Endothelial cell of umbilical vein (primary cell): ENCODE measurements around the gene RALGAPB. TPM values are rescaled to one million over a fixed set of nuclear protein-coding genes. Genes with fewer than 3 reads are reported as not detected.

Source experiments
- BruUV-seq: library from RNA; stranded (reverse); fragments of 400-500 nt; replicated peaks from 2 replicates; lab custom pipeline; 2021; lab: Mats Ljungman, UMichigan
- CTCF ChIA-PET: fragments of 300-600, 350-600 bp; sonication (Branson Sonifier 250); formaldehyde crosslinking; loops from one replicate; lab custom pipeline; 2021; ENCODE audit warnings: antibody characterized with exemption, inconsistent platforms; lab: Charles Lee
- POLR2A ChIA-PET: fragments of 300-600, 350-600 bp; sonication (Branson Sonifier 250); formaldehyde crosslinking; loops from one replicate; lab custom pipeline; 2021; ENCODE audit warnings: antibody characterized with exemption, inconsistent platforms; lab: Charles Lee
- DNase-seq: peaks from one replicate; pipeline ENCODE4 v3.0.0-alpha.2; 2011; ENCODE audit warnings: low read depth, low spot score
- FAIRE-seq: peaks from 2 replicates; lab custom pipeline; 2011; peaks lifted over from hg19 to GRCh38; lab: Jason Lieb, UNC
- H2AFZ ChIP-seq: 2 replicates; pipeline ENCODE4 v1.6.0; 2012; ENCODE audit warnings: low read depth, low read length, control low read depth, inconsistent platforms
- H3K27ac ChIP-seq: 2 replicates; pipeline ENCODE4 v1.5.1; 2011; ENCODE audit warnings: low read depth, mild to moderate bottlenecking, control low read depth, low read length, moderate library complexity; ENCODE audit not compliant: insufficient read depth
- H3K27me3 ChIP-seq, 2 experiments: 2 replicates each; pipeline versions ENCODE4 v1.6.0 to v1.6.1; 2011; ENCODE audit warnings: low read length in 2 of 2, mixed read lengths in 1 of 2; ENCODE audit not compliant: control insufficient read depth in 2 of 2, insufficient read depth in 2 of 2
- H3K36me3 ChIP-seq, 2 experiments: 2 replicates in 1 of 2; 3 replicates in 1 of 2; pipeline ENCODE4 v1.5.1; 2011; ENCODE audit warnings: low read length in 2 of 2, mild to moderate bottlenecking in 1 of 2, moderate library complexity in 1 of 2; ENCODE audit not compliant: control insufficient read depth in 2 of 2, insufficient read depth in 2 of 2; ENCODE audit errors: extremely low read depth in 1 of 2
- H3K4me1 ChIP-seq: 3 replicates; pipeline ENCODE4 v1.5.1; 2011; ENCODE audit warnings: mild to moderate bottlenecking, low read length; ENCODE audit not compliant: control insufficient read depth, insufficient read depth; ENCODE audit errors: extremely low read depth
- H3K4me2 ChIP-seq: 2 replicates; pipeline ENCODE4 v1.6.1; 2011; ENCODE audit warnings: low read length, control low read depth, mixed read lengths; ENCODE audit not compliant: insufficient read depth
- H3K4me3 ChIP-seq, 3 experiments: fragments of 200-600 bp in 1 of 3; sonication (generic), shearing (Covaris generic) in 1 of 3; replicated peaks in 1 of 3; 2 replicates each; pipeline ENCODE4 v1.5.1; 2011 to 2016; ENCODE audit warnings: control low read depth in 3 of 3, low read length in 3 of 3, mild to moderate bottlenecking in 2 of 3, inconsistent platforms in 1 of 3, low read depth in 1 of 3, moderate library complexity in 1 of 3; ENCODE audit not compliant: insufficient read depth in 1 of 3
- H3K79me2 ChIP-seq: 2 replicates; pipeline ENCODE4 v1.6.0; 2012; ENCODE audit warnings: low read length, inconsistent platforms; ENCODE audit not compliant: control insufficient read depth, insufficient read depth
- H3K9ac ChIP-seq: replicated peaks from 2 replicates; pipeline ENCODE3; 2011; ENCODE audit warnings: low read length, control low read depth; ENCODE audit not compliant: insufficient read depth; ENCODE audit errors: extremely low read depth
- H3K9me1 ChIP-seq: replicated peaks from 3 replicates; pipeline ENCODE4 v1.6.0; 2011; ENCODE audit warnings: mild to moderate bottlenecking, low read length; ENCODE audit not compliant: control insufficient read depth, insufficient read depth; ENCODE audit errors: extremely low read depth
- H3K9me3 ChIP-seq: replicated peaks from 2 replicates; pipeline ENCODE4 v1.5.1; 2012; ENCODE audit warnings: low read length, inconsistent platforms; ENCODE audit not compliant: control insufficient read depth, insufficient read depth
- H4K20me1 ChIP-seq: replicated peaks from 2 replicates; pipeline ENCODE3; 2011; ENCODE audit warnings: mild to moderate bottlenecking, low read length; ENCODE audit not compliant: control insufficient read depth, insufficient read depth; ENCODE audit errors: extremely low read depth
- EZH2 ChIP-seq: IDR thresholded peaks from 2 replicates; pipeline ENCODE4 v1.6.1; 2012; ENCODE audit warnings: borderline replicate concordance, low read depth, mild to moderate bottlenecking, moderate library complexity, low read length, inconsistent platforms; ENCODE audit not compliant: severe bottlenecking
- FOS ChIP-seq: IDR thresholded peaks from 2 replicates; pipeline ENCODE4 v1.6.1; 2011; ENCODE audit warnings: mild to moderate bottlenecking, low read length, moderate library complexity, borderline replicate concordance; ENCODE audit not compliant: insufficient read depth
- GATA2 ChIP-seq: IDR thresholded peaks from 2 replicates; pipeline ENCODE4 v1.7.0; 2011; ENCODE audit warnings: low read depth, mild to moderate bottlenecking, moderate library complexity, mixed read lengths, low read length; ENCODE audit not compliant: insufficient read length, insufficient read depth
- JUN ChIP-seq: IDR thresholded peaks from 2 replicates; pipeline ENCODE4 v1.6.1; 2011; ENCODE audit warnings: borderline replicate concordance, low read depth; ENCODE audit not compliant: insufficient read length, insufficient read depth
- MYC ChIP-seq: IDR thresholded peaks from one replicate; pipeline ENCODE4 v1.6.1; 2011; ENCODE audit warnings: mild to moderate bottlenecking, low read depth, low read length
- POLR2A ChIP-seq: IDR thresholded peaks from 2 replicates; pipeline ENCODE4 v1.6.1; 2012; ENCODE audit warnings: low read depth, mild to moderate bottlenecking, control low read depth, low read length
- POLR2AphosphoS5 ChIP-seq: IDR thresholded peaks from 2 replicates; pipeline ENCODE4 v1.6.1; 2012; ENCODE audit warnings: low read depth, mild to moderate bottlenecking, control low read depth, low read length, moderate library complexity; ENCODE audit not compliant: insufficient read depth
- dilution Hi-C: fragments of 300-500 bp; cut with MboI; formaldehyde crosslinking; loops from one replicate; pipeline ENCODE4 v1.15.0; 2019; ENCODE audit warnings: low sequenced_read_pairs; ENCODE audit not compliant: extremely low pct_ligation_motif_present
- intact Hi-C: fragments of 100-400 bp; cut with micrococcal nuclease; formaldehyde crosslinking; loops from one replicate; pipeline ENCODE4 v1.10.0; 2022
- polyA plus RNA-seq, 4 experiments: library from polyadenylated mRNA; depleted of rRNA in 3 of 4; stranded (reverse) in 3 of 4; unstranded in 1 of 4; fragments of >200 nt; gene quantifications; 2 replicates each; pipeline versions ENCODE4 v1.2.1 to v1.2.3, GENCODE V29; 2011 to 2012; ENCODE audit warnings: missing spikeins in 1 of 4
- total RNA-seq: library from RNA; stranded (reverse); gene quantifications from 2 replicates; pipeline ENCODE4 v1.2.3, GENCODE V29; 2021
- TF ChIP-seq, protein P1 (sequence below): IDR thresholded peaks from 2 replicates; pipeline ENCODE4 v1.6.1; 2011; ENCODE audit not compliant: insufficient read depth, insufficient read length
- TF ChIP-seq, protein P2 (sequence below), 2 donors: IDR thresholded peaks; 1 replicate in 1 of 2; 2 replicates in 1 of 2; pipeline ENCODE4 v1.5.1; 2011; ENCODE audit warnings: low read length in 2 of 2, mild to moderate bottlenecking in 2 of 2, moderate library complexity in 2 of 2, control low read depth in 1 of 2, inconsistent platforms in 1 of 2, low read depth in 1 of 2; ENCODE audit not compliant: insufficient read depth in 1 of 2; ENCODE audit errors: extremely low read depth in 1 of 2

Gene RALGAPB
- total and polyA plus RNA-seq, 2 donors (not counting 3 experiments of a cell fraction or from before 2014, with no cell fraction given): 12.8 to 38.7 TPM

DNA sequence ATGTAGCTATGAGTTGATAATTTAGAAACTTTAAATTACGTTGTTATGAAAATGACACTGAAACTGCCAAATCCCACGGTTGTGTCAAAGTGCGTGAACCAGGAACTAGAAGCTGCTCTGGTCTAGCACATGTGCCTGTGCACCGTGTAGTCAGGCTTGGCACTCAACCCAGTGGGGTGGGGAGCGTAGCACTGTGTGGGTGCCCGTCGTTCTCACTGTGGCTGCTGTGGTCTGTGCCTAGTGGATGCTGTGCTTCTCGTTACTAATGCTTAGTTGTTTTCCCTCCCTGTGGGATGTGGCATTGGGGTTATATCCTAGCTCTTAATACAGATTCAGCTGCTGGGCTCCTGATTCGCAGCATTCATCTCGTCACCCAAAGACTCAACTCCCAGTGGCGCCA, 62.1 kb downstream of the RALGAPB start:
- no peaks in the 10 kb centered on the region for H3K9me3 ChIP-seq
- H4K20me1 ChIP-seq: no peaks in the 10 kb centered on the region
- FAIRE-seq: no peak
- H3K9me1 ChIP-seq: no peaks in the 10 kb centered on the region
- no peaks in the 10 kb centered on the region for H3K4me1 ChIP-seq
- H3K27ac ChIP-seq: no peak overlapping the region
- dilution Hi-C loops (no loop called here), intact Hi-C loops (no loop called here)
- H2AFZ ChIP-seq: no peak overlapping the region
- no TSS peak for BruUV-seq
- H3K79me2 ChIP-seq: no peaks in the 10 kb centered on the region
- DNase-seq: no peak
- H3K27me3 ChIP-seq: no peaks in the 10 kb centered on the region
- H3K4me2 ChIP-seq: no peak overlapping the region
- H3K36me3 ChIP-seq: peaks cover 20 to 28% of the 10 kb centered on the region in 2 experiments
- H3K4me3 ChIP-seq: no peak overlapping the region
- CTCF ChIA-PET: interaction anchor here (0.6 to 0.9 kb wide), 3 partner anchors 10 to 18 kb away, joined by 3 to 4 read pairs (median 3); no protein-coding TSS in a partner anchor
- POLR2A ChIA-PET: no interaction called here
- no peak overlapping the region for H3K9ac ChIP-seq
- TF ChIP-seq EZH2: no peak
- no peak for TF ChIP-seq POLR2AphosphoS5
- no peak for TF ChIP-seq JUN

DNA sequence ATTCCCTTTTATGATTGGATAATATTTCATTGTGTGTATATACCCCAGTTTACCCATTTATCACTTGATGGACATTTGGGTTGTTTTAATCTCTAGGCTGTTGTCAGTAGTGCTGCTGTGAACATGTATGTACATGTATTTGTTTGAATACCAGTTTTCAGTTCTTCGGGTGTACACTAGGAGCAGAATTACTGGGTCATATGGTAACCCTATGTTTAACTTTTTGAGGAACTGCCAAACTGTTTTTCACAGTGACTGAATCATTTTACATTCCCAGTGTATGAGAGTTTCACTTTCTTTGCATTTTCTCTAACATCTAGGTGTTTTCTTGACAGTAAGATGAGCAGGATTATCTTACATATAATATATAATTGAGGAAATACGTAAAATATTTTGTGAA, 63.7 kb downstream of the RALGAPB start:
- ChIA-PET CTCF (no interaction called here), POLR2A (no interaction called here)
- DNase-seq: no peak

More for the DNA sequence above, 63.7 kb downstream of the RALGAPB start:
- no peak overlapping the region for H3K4me2 ChIP-seq
- FAIRE-seq: no peak
- no peak overlapping the region for H3K4me3 ChIP-seq
- dilution Hi-C loops (no loop called here), intact Hi-C loops (no loop called here)
- H2AFZ ChIP-seq: no peak overlapping the region
- H3K36me3 ChIP-seq: peaks cover 26 to 33% of the 10 kb centered on the region in 2 experiments
- no peaks in the 10 kb centered on the region for H3K9me1 ChIP-seq
- no peaks in the 10 kb centered on the region for H4K20me1 ChIP-seq
- TF ChIP-seq JUN (no peak), MYC (no peak), EZH2 (no peak), POLR2AphosphoS5 (no peak), GATA2 (no peak), FOS (no peak), POLR2A (no peak)
- TF ChIP-seq, protein P1, sequence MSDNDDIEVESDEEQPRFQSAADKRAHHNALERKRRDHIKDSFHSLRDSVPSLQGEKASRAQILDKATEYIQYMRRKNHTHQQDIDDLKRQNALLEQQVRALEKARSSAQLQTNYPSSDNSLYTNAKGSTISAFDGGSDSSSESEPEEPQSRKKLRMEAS: no peak
- TF ChIP-seq, protein P2, sequence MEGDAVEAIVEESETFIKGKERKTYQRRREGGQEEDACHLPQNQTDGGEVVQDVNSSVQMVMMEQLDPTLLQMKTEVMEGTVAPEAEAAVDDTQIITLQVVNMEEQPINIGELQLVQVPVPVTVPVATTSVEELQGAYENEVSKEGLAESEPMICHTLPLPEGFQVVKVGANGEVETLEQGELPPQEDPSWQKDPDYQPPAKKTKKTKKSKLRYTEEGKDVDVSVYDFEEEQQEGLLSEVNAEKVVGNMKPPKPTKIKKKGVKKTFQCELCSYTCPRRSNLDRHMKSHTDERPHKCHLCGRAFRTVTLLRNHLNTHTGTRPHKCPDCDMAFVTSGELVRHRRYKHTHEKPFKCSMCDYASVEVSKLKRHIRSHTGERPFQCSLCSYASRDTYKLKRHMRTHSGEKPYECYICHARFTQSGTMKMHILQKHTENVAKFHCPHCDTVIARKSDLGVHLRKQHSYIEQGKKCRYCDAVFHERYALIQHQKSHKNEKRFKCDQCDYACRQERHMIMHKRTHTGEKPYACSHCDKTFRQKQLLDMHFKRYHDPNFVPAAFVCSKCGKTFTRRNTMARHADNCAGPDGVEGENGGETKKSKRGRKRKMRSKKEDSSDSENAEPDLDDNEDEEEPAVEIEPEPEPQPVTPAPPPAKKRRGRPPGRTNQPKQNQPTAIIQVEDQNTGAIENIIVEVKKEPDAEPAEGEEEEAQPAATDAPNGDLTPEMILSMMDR (IDR thresholded peaks at IDR 0.05; ENCODE audit: extremely low read depth in 1 of 2, insufficient read depth in 1 of 2, low read depth in 1 of 2, low read length in 2 of 2): no peak
- no peaks in the 10 kb centered on the region for H3K79me2 ChIP-seq
- H3K27me3 ChIP-seq: no peaks in the 10 kb centered on the region
- BruUV-seq: no TSS peak
- no peak overlapping the region for H3K9ac ChIP-seq
- no peaks in the 10 kb centered on the region for H3K4me1 ChIP-seq
- no peak overlapping the region for H3K27ac ChIP-seq
- H3K9me3 ChIP-seq: no peaks in the 10 kb centered on the region
